ENCODE measurements around the gene ITGB3. TPM values are rescaled to one million over a fixed set of nuclear protein-coding genes. Genes with fewer than 3 reads are reported as not detected.

The ITGB3 gene
- total and polyA plus RNA-seq, 9 of the 15 experiments (the other 6 are each of a cell fraction or from before 2014, with no cell fraction given) = 0.08 to 2.6 (median 0.62) TPM; not detected in 1

DNA sequence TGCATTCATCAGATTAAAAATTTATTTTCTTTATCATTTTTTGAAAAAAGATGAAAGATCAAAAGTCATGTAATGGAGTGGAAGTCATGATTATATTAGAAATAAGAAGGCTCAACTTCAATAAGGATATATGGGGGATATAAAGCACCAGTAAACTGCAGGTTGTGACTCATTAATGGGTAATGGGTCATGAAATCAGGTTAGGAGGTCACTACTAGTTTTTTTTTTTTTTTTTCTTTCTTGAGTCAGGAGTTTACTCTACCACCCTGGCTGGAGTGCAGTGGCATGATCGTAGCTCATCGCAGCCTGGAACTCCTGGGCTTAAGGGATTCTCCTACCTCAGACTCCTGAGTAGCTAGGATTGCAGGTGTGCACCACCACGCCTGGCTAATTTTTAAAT is 84.4 kb downstream of the ITGB3 start:
- BruUV-seq (replicated peaks) = no TSS peak
- H3K4me3 ChIP-seq = no peak overlapping the region
- ChIA-PET CTCF (ENCODE audit: low intra/inter-chr PET ratio) (no interaction called here), POLR2A (interaction anchor here (0.5 kb wide), 1 partner anchor 120 kb away, joined by 3 read pairs; no protein-coding TSS in a partner anchor)
- TF ChIP-seq, protein P1, sequence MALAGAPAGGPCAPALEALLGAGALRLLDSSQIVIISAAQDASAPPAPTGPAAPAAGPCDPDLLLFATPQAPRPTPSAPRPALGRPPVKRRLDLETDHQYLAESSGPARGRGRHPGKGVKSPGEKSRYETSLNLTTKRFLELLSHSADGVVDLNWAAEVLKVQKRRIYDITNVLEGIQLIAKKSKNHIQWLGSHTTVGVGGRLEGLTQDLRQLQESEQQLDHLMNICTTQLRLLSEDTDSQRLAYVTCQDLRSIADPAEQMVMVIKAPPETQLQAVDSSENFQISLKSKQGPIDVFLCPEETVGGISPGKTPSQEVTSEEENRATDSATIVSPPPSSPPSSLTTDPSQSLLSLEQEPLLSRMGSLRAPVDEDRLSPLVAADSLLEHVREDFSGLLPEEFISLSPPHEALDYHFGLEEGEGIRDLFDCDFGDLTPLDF (CRISPR knock-in tag; IDR thresholded peaks at IDR 0.05) = no peak
- TF ChIP-seq ADNP (tag; IDR thresholded peaks at IDR 0.05) = no peak
- TF ChIP-seq ASH1L (IDR thresholded peaks at IDR 0.05; ENCODE audit: borderline replicate concordance, low read depth, partially characterized antibody) = no peak
- TF ChIP-seq, protein P2, sequence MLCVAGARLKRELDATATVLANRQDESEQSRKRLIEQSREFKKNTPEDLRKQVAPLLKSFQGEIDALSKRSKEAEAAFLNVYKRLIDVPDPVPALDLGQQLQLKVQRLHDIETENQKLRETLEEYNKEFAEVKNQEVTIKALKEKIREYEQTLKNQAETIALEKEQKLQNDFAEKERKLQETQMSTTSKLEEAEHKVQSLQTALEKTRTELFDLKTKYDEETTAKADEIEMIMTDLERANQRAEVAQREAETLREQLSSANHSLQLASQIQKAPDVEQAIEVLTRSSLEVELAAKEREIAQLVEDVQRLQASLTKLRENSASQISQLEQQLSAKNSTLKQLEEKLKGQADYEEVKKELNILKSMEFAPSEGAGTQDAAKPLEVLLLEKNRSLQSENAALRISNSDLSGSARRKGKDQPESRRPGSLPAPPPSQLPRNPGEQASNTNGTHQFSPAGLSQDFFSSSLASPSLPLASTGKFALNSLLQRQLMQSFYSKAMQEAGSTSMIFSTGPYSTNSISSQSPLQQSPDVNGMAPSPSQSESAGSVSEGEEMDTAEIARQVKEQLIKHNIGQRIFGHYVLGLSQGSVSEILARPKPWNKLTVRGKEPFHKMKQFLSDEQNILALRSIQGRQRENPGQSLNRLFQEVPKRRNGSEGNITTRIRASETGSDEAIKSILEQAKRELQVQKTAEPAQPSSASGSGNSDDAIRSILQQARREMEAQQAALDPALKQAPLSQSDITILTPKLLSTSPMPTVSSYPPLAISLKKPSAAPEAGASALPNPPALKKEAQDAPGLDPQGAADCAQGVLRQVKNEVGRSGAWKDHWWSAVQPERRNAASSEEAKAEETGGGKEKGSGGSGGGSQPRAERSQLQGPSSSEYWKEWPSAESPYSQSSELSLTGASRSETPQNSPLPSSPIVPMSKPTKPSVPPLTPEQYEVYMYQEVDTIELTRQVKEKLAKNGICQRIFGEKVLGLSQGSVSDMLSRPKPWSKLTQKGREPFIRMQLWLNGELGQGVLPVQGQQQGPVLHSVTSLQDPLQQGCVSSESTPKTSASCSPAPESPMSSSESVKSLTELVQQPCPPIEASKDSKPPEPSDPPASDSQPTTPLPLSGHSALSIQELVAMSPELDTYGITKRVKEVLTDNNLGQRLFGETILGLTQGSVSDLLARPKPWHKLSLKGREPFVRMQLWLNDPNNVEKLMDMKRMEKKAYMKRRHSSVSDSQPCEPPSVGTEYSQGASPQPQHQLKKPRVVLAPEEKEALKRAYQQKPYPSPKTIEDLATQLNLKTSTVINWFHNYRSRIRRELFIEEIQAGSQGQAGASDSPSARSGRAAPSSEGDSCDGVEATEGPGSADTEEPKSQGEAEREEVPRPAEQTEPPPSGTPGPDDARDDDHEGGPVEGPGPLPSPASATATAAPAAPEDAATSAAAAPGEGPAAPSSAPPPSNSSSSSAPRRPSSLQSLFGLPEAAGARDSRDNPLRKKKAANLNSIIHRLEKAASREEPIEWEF (CRISPR knock-in tag; IDR thresholded peaks at IDR 0.05) = no peak
- TF ChIP-seq, protein P3, sequence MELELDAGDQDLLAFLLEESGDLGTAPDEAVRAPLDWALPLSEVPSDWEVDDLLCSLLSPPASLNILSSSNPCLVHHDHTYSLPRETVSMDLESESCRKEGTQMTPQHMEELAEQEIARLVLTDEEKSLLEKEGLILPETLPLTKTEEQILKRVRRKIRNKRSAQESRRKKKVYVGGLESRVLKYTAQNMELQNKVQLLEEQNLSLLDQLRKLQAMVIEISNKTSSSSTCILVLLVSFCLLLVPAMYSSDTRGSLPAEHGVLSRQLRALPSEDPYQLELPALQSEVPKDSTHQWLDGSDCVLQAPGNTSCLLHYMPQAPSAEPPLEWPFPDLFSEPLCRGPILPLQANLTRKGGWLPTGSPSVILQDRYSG (tag; conservative IDR thresholded peaks at IDR 0.05; ENCODE audit: low read depth) = no peak
- no peak for TF ChIP-seq FOXA1 (IDR thresholded peaks at IDR 0.05; ENCODE audit: borderline replicate concordance)
- TF ChIP-seq STAG1 (CRISPR knock-in tag; IDR thresholded peaks at IDR 0.05; ENCODE audit: borderline replicate concordance) = no peak
- TF ChIP-seq HDAC2 (IDR thresholded peaks at IDR 0.05) = no peak
- TF ChIP-seq ETV6 (IDR thresholded peaks at IDR 0.05; ENCODE audit: borderline replicate concordance in 1 of 2, low read depth in 2 of 2, low read length in 1 of 2) = no peak
- no peak for TF ChIP-seq ETV6 (CRISPR knock-in tag; IDR thresholded peaks at IDR 0.05; ENCODE audit: borderline replicate concordance)
- no peak for TF ChIP-seq GATAD2A (IDR thresholded peaks at IDR 0.05)
- TF ChIP-seq FIP1L1 (IDR thresholded peaks at IDR 0.05; ENCODE audit: low read depth, low read length, poor library complexity, severe bottlenecking) = no peak
- intact Hi-C loops (cut with micrococcal nuclease) = no loop called here
- no peak overlapping the region for H3K27ac ChIP-seq (ENCODE audit: extremely low read depth, low read depth, low read length)
- no peak overlapping the region for H2AFZ ChIP-seq (ENCODE audit: low read depth, low read length)
- FAIRE-seq (no peak), ATAC-seq (no peak), DNase-seq (ENCODE audit: extremely low read depth in 1 of 4, low spot score in 3 of 4) (no peak)
- no peaks in the 10 kb centered on the region for H3K27me3 ChIP-seq (ENCODE audit: control insufficient read depth in 2 of 2, insufficient read depth in 2 of 2, low read length in 2 of 2)
- in situ Hi-C loops (cut with MboI) = no loop called here
- H4K20me1 ChIP-seq (replicated peaks; ENCODE audit: control insufficient read depth, insufficient read depth, low read length) = no peaks in the 10 kb centered on the region
- H3K4me1 ChIP-seq (replicated peaks in 1 of 2; ENCODE audit: control insufficient read depth in 2 of 2, insufficient read depth in 2 of 2, low read length in 2 of 2) = no peaks in the 10 kb centered on the region
- no peaks in the 10 kb centered on the region for H3K36me3 ChIP-seq (ENCODE audit: control insufficient read depth, insufficient read depth, low read length)
- H3K9ac ChIP-seq (ENCODE audit: insufficient read depth in 1 of 2, low read depth in 2 of 2, low read length in 2 of 2) = no peak overlapping the region
- H3K79me2 ChIP-seq (ENCODE audit: control insufficient read depth, insufficient read depth, low read length) = no peaks in the 10 kb centered on the region
- H3K9me1 ChIP-seq (ENCODE audit: control insufficient read depth, insufficient read depth, low read length) = no peaks in the 10 kb centered on the region
- WGBS (ENCODE audit: insufficient coverage, low coverage, missing lambda C conversion rate) = 63% methylated on average over 3 of the region's 3 CpGs
- H3K4me2 ChIP-seq (ENCODE audit: insufficient read depth, low read length) = no peak overlapping the region
- H3K9me3 ChIP-seq (replicated peaks; ENCODE audit: control insufficient read depth, insufficient read depth, low read depth, low read length) = no peaks in the 10 kb centered on the region
